PC-3 (cell line): ENCODE data around the gene DMAC2L.

Source experiments
- CTCF ChIP-seq: fragments of 300-600 bp; sonication (generic); conservative IDR thresholded peaks from 2 replicates; pipeline ENCODE4 v1.5.1; 2017; ENCODE audit warnings: antibody characterized with exemption, low read depth, mild to moderate bottlenecking, low read length
- EZH2 ChIP-seq: fragments of 300-600 bp; sonication (generic); IDR thresholded peaks from one replicate; pipeline ENCODE4 v1.6.1; 2017; ENCODE audit warnings: antibody characterized with exemption, mild to moderate bottlenecking, low read length; ENCODE audit not compliant: unreplicated experiment

- TF ChIP-seq CTCF: no peak
- no peak for TF ChIP-seq EZH2
Observed at GRCh38 chr14:50355692-50356091, 43.6 kb downstream of the DMAC2L start.
